HG03039 (cell line): ENCODE results near the gene LPP.

Source experiments
- ATAC-seq: cut with Tn5 transposase; IDR thresholded peaks from one replicate; pipeline ENCODE4 v1.9.1; 2021; ENCODE audit warnings: mild to moderate bottlenecking, moderate library complexity; ENCODE audit not compliant: unreplicated experiment

Gene LPP

GRCh38 chr3:188458756-188459155 lies 304.8 kb downstream of the LPP start:
- ATAC-seq = no peak

GRCh38 chr3:188465311-188465710 lies 311.4 kb downstream of the LPP start:
- ATAC-seq = no peak

- ATAC-seq = no peak
These were observed 314.2 kb downstream of the LPP start for GRCh38 chr3:188468196-188468595.

GRCh38 chr3:188468662-188469061 lies 314.7 kb downstream of the LPP start:
- no peak for ATAC-seq

- ATAC-seq = no peak
These were observed 315.4 kb downstream of the LPP start for GRCh38 chr3:188469228-188469885.

DNA sequence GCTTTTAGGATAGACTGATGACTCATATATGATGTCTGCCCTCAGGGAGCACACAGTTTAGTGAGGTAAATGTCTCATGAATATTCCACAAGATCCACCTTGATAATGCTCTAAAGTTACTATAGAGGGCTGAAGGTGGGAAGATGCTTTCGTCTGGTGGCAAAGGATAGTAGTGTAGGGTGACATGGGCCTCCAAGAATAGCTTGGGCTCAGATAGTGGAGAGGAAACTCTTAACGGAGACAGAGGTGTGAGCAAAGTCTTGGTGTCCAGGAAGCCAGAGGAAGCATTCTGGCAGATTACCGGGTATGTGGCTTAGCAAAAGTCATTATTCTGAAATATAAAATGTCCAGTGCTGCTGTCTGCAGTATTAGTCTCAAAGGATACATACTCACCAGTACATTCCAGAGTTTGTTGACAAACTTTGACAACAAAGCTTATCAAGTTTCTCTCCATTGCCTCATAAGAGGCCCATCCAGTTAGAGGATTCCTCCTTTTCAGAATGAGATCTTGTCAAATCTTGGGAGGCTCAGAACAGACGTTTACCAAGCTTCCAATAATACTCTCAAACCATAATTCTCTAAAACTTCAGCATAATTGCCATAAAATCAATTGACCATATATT lies 316.7 kb downstream of the LPP start:
- ATAC-seq = no peak

- ATAC-seq = no peak
These were observed 317.8 kb downstream of the LPP start for GRCh38 chr3:188471723-188472122.

GRCh38 chr3:188472336-188472735 lies 318.4 kb downstream of the LPP start:
- ATAC-seq = no peak

DNA sequence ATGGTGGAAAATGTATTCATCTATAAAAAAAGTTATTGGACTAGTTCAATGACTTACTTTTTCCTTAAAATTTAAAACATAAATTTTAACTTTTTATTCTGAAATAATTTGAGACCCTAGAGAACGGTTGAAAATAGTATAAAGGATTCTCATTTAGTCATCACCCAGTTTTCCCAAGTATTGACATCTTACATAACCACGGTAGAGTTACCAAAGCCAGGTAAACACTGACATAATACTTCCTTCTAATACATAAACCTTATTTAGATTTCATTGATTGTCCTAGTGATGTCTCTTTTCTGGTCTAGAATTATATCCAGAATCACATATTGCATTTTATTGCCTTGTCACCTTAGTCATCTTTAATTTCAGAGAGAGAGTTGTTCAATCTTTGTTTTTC lies 319.1 kb downstream of the LPP start:
- no peak for ATAC-seq

DNA sequence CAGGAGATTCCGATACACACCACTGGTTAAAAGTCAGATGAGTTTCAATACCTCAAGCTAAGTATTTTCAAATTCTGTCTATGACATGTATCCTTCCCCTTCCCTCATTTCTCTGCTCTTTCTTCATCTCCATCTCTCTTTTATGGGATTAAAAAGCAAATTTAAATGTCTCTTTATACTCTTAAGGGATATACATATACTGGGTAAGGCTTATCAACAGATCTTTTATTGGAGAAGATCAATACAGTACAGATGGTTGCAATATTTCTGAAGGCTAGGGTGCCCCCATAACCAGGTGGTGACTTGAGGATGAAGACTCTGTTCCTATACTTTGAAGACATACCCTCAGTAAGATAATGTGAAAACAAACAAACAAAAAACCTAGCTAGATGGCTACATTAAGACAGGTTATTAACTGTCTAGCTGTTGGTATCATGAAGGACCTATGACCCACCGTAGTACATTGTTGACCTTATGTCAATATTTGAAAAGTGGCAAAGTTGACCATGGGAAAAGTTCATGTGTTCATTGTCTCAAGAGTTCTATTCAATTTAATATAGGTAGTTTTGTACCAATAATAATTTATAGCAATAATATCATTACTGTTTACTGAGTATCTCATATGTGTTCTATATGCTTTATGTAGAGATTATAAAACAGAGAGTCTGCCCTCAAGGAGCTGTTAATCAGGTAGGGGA lies 319.8 kb downstream of the LPP start:
- no peak for ATAC-seq

GRCh38 chr3:188476935-188477334 lies 323.0 kb downstream of the LPP start:
- no peak for ATAC-seq

DNA sequence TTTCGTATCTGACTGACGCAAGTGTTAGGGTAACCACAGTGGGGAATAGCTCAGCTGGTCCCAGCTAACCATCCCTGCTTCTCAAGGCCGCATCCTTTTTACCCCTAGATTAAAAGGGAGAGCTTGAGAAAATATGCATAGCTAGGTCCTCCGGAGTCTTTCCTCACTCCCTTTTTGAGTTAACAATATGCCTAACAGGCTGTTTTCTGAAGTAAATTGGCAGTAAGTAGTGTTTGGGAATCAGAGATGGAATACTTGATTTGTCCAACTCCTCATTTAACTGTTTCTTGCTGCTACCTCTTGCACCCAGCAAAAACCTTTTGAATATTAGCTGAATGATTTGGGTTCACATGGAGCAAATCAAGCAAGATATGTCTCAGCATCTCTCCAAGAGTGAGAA lies 326.1 kb downstream of the LPP start:
- no peak for ATAC-seq

DNA sequence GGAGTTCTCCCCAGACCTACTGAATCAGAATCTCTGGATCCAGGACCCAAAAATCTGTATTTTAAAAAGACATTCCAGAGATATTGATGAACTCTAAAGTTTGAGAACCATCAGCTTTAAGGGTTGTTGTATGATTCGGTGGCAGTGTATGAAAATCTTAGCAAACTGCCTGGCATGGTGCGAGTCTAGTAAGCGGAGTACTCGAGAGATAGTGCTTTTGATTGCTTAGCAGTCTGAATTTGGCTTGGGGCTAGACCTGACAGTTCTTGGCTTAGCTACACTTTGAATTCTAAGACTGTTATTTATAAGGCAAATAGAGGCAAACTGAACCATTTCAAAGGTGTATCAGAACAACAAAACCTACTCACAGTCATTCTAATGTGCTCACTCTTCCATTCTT lies 329.0 kb downstream of the LPP start:
- no peak for ATAC-seq

- no peak for ATAC-seq
These were observed 332.2 kb downstream of the LPP start for GRCh38 chr3:188486126-188486525.

DNA sequence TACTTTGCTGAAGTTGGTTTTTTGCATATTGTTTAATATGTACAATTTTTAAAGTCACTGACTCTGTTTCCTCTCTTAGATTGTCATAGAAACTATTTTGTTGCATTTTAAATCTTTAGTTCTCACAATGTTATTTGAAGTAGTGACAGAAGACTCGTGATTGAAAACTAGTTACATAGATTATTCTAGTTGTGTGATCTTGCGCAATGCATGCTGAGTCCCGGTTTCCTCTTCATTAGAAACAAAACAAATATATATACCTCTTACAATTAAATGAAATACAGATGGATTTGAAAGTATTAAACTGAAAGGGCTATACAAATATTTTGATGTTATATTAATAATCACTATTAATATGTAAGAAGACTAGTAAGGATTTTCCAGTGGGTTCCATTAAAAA lies 333.0 kb downstream of the LPP start:
- ATAC-seq = no peak

GRCh38 chr3:188487652-188488051 lies 333.7 kb downstream of the LPP start:
- ATAC-seq = no peak

- no peak for ATAC-seq
These were observed 334.8 kb downstream of the LPP start for GRCh38 chr3:188488801-188489200.

- no peak for ATAC-seq
These were observed 335.9 kb downstream of the LPP start for GRCh38 chr3:188489639-188490405.

- ATAC-seq = no peak
These were observed 336.5 kb downstream of the LPP start for GRCh38 chr3:188490416-188490815.

GRCh38 chr3:188491276-188491687 lies 337.3 kb downstream of the LPP start:
- no peak for ATAC-seq

DNA sequence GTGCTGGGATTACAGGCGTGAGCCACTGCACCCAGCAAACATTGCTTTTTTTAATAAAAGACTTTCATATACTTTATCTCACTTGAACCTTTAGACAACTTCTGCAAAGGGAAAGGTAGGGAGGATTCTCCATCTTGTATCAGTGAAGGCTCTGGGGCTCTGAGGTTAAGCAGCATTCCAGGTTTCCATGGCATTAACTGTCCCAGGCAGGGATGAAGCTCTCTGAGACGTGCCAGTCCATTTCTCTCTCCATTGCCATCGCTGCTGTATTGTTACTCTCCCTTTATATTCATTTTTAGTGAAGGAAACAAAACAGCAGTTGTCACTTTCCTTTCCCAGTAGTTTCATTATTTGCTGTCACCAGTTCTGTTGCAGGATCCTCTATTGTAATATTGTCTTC lies 342.4 kb downstream of the LPP start:
- ATAC-seq = no peak

DNA sequence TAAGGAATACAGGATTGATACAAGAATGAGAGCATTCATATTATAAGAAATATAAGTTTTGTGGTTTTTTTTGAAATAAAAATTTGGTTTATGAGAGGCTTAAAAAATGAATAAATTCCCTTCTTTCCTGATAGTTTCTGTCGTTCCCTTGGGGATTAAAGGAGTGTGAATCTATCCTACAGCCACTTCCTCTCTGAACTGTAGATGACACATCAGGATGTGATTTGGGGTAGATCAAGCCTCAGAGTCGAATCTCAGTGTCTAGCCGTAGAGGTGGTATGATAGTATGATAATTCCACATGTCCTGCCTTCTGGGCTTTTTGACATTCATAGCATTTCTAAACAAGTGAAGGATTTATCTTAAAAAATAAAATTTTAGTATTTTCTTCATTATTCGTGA lies 343.1 kb downstream of the LPP start:
- ATAC-seq = no peak
